HG03108 (cell line): ENCODE results near the gene ASAP3.
"Not testable (repeated sequence)": the region's sequence is repeated elsewhere in the genome, so short reads cannot be mapped to it uniquely, and the experiment has no call there.

ENCODE experiments used
- ATAC-seq: cut with Tn5 transposase; IDR thresholded peaks from one replicate; pipeline ENCODE4 v1.9.1; 2021; ENCODE audit warnings: moderate library complexity; ENCODE audit not compliant: unreplicated experiment

ASAP3 gene

DNA sequence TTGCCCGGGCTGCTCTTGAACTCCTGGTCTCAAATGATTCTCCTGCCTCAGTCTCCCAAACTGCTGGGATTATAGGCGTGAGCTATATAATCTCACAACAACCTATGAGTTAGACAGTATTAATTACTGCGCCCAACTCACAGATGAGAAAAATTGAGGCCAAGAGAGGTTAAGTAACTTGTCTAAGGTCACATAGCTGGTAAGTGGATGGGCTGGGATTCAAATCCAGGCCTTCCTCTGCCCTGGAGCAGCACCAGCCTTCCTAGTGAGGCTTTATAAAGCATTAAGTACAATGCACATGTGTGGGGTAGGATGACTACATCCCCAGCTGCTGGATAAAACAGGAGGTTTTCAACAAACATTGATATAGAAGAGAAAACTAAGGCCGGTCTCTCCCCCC is 31.9 kb upstream of the ASAP3 start:
- no peak for ATAC-seq

DNA sequence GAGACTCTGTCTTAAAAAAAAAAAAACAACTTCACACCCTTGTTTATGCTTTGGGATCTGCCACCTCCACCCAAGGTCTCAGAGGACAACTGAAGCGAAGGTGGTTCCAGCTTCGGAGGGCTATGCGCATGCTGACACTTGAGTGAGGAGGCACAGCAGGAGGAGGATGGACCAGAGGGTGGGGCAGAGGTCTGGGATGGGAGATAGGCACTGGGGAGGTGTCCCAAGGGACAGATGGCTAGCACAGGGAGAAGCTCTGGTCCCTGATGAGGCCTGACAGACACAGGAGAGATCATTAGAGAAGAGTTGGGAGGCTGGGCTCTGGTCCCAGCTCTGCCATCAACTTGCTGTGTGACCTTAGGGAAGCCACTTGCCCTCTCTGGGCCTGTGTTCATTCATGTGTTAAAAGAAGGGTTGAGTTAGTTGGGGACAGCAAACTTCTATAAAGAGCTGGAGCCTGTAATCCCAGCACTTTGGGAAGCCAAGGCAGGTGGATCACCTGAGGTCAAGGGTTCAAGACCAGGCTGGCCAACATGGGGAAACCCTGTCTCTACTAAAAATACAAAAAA is 30.2 kb upstream of the ASAP3 start:
- ATAC-seq, result no peak

DNA sequence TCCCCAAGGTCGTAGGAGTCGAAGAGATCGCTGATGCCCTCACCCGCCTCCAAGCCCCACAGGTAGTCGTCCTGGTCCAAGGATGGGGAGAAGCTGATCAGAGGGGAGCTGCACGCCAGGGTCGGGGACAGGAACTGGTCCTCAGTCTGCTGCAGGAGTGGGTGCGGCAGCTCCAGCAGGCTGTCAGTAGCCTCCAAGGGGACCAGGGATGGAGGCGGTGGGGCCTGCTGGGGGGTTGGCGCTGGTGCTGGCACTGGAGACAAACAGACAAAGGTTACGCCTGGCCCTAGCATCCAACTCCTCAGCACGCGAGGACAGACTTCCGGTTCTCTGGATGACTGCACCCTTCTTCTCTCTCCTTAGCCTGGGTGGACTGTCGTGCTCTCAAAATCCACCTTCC is 25.9 kb upstream of the ASAP3 start:
- ATAC-seq, result no peak

DNA sequence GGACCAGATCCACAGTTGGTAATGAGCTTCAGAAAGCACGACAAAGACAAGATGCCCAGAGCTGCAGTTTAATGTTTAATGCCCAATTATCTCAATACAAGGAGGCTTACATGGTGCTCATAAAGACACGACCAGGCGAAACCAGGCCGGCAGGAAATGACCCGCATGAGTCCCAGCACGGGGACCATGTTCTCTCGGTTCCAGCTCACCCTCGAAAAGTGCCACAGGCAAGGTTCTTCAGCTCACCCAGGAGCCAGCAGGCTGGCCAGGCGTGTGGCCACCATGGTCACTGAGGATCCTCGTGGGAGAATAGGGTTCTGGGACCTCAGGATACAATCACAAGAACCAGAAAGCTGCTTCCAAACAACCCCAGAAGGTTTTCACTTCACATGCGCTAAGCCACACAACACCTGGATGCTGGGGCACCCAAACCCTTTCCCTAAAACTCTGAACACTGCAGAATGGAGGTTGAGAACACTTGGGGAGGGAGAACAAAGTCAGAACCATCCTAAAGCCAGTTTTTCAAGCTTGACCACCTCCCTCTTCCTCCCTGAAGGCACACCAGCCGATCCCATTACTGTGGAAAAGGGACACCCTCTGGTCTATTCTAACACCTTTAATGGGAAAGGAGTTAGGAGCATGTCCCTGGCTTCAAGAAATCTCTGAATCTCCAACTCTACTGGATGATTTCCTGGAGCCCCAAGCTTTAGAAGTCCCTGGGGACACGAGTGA is 22.6 kb upstream of the ASAP3 start:
- ATAC-seq, result no peak

DNA sequence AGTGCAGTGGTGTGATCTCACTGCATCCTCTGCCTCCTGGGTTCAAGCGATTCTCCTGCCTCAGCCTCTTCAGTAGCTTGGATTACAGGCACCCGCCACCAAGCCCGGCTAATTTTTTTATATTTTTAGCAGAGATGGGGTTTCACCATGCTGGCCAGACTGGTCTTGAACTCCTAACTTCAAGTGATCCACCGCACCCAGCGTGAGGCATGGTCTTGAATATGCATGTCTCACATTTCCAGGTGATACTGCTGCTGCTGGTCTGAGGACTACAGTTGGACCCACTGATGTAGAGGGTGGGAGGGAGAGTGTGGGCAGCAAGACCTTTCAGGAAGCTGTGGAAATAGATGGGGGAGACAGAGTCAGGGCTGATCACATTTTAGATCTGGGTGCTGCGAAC is 21.9 kb upstream of the ASAP3 start:
- no peak for ATAC-seq

DNA sequence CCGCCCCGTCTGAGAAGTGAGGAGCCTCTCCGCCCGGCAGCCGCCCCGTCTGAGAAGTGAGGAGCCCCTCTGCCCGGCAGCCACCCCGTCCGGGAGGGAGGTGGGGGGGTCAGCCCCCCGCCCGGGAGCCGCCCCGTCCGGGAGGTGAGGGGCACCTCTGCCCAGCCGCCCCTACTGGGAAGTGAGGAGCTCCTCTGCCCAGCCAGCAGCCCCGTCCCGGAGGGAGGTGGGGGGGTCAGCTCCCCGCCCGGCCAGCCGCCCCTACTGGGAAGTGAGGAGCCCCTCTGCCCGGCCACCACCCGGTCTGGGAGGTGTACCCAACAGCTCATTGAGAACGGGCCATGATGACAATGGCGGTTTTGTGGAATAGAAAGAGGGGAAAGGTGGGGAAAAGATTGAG is 20.2 kb upstream of the ASAP3 start:
- ATAC-seq, result not testable (repeated sequence)

DNA sequence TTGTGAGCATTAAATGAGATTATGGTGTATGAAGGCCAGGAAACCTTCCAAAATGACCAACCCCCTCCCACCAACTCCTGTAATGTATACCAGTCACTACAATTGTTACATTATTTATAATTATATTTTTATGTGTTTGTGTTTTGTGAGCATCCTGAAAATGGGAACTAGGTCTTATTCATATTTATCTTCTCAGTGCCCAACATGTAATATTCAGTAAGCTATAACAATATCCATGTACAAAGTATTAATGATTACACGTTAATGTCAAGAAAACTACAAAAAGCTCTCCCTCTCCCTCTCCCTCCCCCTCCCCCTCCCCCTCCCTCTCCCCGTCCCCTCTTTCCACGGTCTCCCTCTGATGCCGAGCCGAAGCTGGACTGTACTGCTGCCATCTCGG is 19.0 kb upstream of the ASAP3 start:
- ATAC-seq, result no peak

DNA sequence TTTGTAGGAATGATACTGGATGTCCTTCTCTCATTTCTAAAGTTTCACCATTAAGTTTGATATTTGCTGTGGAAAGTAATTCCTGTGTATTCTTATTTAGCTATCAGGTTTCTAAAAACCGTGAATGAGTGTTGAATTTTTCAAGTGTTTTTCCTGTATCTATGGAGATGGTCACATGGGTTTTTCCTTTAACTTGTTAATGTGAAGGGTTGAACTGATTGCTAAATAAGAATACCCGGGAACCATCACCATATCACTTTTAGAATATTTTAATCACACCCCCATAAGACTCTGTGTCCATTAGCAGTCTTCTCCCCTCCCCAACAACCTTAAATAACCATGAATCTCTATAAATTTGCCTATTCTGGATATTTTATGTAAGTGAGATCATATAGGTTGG is 16.5 kb upstream of the ASAP3 start:
- ATAC-seq, result no peak

DNA sequence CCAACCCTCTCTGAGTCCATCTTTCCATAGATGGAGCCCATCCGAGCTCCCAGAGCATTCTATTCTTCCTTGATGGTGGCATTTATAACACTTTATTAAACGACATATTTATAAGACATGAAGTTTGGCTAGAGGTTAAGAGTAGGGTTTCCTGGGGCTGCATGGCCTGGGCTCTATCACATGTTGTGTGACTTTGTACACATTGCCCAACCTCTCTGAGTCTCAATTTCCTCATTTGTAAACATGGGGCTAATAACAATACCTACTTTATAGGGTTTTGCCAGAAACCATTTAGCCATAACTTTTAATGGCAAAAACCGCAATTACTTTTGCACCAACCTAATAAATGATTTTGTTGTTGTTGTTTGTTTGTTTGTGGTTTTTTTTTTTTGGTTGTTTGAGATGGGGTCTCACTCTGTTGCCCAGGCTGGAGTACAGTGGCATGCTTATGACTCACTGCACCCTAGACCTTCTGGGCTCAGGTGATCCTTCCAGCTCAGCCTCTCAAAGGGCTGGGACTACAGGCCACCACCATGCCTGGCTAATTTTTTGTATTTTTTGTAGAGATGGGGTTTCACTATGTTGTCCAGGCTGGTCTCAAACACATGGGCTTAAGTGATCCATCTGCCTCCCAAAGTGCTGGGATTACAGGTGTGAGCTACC is 13.9 kb upstream of the ASAP3 start:
- no peak for ATAC-seq

DNA sequence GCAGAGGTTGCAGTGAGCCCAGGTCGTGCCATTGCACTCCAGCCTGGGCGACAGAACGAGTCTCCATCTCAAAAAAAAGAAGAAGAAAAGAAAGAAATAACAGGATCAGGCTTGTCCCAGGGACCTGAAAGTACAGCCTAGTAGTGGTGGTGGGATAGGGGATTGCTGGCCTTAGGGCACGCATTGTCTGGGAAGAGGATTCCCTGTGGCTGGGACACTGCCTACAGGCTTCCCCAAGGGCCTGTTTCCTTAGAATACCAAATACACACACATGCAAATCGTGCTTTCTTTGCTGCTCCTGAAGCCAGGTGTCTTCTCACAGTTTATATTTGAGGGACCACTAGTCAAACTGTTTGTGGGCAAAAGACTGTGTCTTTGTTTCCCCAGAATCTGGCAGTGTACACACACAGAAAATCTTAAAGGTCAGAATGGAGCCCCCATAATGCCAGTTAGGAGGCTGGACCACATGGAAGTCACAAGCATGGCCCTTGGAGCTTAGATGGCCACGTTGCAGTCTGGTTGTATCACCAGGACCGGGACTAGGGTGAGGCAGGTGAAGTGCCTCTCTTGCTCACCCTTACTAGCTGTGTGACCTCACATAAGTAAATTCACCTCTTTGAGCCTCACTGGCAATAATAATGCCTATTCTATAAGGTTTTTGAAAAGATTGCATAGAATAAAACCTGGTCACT is 12.7 kb upstream of the ASAP3 start:
- ATAC-seq, result no peak

DNA sequence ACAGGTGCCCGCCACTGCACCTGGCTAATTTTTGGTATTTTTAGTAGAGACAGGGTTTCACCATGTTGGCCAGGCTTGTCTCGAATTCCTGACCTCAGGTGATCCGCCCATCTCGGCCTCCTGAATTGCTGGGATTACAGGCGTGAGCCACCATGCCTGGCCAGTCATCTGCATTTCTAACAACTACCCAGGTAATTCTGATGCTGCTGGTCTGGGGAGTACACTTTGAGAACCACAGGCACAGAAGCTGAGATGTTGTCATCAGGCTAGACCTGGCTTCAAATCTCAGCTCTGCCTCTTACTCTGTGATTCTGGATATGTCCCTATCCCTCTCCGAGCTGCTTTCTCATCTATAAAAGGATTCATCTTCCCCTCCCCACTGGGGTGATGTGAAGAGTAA is 10.9 kb upstream of the ASAP3 start:
- ATAC-seq, result not testable (repeated sequence)

DNA sequence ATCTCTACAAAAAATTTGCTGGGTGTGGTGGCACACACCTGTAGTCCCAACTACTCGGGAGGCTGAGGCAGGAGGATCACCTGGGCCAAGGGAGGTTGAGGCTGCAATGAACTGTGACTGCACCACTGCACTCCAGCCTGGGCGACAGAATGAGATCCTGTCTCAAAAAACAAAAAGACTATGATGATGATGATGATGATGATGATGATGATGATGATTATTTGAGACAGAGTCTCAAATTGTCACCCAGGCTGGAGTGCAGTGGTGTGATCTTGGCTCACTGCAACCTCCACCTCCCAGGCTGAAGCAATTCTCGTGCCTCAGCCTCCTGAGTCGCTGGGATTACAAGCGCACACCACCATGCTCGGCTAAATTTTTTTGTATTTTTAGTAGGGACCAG is 8.8 kb upstream of the ASAP3 start:
- ATAC-seq, result not testable (repeated sequence)

DNA sequence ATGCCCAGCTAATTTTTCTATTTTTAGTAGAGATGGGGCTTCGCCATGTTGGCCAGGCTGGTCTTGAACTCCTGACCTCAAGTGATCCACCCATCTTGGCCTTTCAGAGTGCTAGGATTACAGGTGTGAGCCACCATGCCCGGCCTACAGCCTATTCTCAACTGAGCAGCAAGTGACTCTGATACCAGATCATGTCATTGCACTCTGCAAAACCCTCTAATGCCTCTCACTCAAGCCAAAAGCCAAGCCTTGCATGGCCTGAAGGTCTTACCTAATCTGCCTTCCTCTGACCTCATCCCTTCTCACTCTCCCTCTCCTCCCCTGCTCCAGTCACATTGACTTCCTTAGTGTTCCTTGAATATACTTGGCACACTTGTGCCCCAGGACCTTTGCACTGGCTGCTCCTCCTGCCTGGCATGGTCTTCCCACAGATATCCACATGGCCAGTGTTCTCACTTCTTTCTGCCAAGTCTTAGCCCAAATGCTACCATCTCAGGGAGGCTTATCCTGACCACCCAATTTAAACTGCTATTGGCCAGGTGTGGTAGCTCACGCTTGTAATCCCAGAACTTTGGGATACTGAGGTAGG is 8.2 kb upstream of the ASAP3 start:
- ATAC-seq, result no peak

DNA sequence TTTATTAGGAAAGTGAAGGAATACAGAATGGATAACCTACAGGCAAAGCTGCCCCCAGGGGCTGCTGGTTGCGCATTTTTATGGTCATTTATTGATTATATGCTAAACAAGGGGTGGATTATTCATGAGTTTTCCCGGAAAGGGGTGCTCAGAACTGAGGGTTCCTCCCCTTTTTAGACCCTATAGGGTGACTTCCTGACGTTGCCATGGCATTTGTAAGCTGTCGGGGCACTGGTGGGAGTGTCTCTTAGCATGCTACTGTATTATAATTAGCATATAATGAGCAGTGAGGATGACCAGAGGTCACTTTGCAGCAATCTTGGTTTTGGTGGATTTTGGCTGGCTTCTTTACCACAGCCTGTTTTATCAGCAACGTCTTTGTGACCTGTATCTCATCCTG is 5.9 kb upstream of the ASAP3 start:
- ATAC-seq, result no peak

DNA sequence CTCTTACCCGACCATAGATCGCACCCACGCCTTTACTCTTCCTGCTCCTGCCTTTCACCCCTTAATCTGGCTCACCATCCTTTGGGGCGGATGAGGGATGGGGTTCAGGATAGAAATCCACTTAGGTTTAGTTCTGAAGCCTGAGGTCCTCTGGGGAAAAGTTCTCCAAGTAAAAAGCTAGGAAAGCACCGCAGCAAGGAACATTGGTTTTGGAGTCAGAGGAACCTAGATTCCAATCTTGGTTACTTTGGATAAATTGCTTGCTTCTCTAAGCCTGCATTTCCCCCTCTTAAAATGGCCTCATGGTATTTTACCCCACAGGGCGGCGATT is 988 bp upstream of the ASAP3 start:
- no peak for ATAC-seq

DNA sequence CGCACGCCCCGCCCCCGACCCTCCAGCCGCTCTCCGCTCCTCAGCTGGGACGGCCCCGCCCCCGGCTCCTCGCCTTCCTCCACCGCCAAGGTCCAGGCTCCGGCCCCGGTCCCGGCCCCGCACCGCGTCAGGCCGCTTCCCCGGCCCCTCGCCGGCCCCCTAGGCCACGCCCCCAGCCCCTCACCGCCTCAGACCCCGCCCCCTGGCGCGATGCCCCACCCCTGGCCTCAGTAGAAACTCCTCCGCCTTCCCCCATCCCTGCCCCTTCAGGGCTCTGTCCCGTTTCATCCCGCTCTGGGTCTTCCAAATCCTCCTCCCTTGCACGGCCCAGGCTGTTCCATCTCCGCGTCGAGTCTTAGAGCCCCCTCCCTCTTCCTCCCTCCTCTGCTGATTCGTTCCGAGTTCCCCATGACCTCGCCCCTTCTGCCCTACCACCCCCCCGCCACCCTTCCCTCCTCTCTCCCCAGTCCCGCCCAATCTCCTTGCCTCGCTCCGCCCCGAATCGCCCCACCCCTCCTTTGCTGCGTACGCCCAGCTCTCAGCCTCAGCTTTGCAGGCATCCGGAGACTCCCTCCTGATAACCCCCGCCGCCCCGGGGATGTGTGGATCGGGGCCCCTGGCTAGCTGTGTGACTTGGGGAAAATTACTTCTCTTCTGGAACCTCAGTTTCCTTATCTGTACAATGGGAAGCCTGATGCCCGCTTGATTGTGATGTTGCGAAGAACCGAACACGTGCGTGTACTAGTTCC is 448 bp upstream of the ASAP3 start:
- ATAC-seq, result no peak

DNA sequence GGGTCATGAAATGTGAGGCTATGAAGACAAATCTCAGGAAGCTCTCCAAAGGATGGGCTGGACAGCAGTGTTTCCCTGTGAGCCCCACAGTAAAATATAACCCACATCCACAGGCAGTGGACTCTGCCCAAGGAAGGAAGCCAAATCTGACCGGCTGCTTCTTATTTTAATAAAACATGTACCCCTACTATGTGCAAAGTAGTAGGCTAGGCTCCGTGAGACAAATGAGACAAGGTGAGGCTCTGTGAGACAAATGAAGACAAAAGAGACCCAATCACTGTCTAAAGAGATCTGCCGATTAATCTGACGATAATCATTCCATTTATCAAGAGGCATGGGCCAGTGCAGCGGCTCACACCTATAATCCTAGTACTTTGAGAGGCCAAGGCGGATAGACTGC is 2.1 kb downstream of the ASAP3 start:
- ATAC-seq, result no peak

DNA sequence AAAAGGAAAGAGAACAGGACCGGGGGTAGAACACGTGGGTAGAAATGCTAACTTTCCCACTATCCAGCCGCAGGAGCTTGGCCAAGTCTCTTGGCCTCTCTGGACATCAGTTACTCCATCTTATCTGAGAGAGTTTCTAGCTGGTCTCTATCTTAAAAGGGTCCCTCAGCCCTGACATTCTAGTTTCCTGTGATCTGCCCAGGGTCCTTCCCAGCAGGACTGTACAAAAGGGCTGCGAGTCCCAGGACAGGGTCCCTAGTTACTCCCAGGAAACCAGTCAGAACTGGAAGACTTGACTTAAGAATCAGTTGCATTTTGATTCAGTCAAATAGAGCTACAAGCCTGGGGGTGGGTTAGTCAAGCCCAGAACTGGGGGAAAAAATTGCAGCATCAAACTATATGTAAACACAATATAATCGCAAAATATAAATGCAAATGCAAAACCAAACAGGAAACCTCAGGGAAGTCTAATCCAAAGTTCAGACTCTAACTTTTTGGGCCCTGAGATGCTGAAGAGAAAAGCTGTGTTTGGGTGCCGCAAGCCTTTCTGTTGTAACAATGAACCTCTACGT is 2.9 kb downstream of the ASAP3 start:
- ATAC-seq, result no peak

DNA sequence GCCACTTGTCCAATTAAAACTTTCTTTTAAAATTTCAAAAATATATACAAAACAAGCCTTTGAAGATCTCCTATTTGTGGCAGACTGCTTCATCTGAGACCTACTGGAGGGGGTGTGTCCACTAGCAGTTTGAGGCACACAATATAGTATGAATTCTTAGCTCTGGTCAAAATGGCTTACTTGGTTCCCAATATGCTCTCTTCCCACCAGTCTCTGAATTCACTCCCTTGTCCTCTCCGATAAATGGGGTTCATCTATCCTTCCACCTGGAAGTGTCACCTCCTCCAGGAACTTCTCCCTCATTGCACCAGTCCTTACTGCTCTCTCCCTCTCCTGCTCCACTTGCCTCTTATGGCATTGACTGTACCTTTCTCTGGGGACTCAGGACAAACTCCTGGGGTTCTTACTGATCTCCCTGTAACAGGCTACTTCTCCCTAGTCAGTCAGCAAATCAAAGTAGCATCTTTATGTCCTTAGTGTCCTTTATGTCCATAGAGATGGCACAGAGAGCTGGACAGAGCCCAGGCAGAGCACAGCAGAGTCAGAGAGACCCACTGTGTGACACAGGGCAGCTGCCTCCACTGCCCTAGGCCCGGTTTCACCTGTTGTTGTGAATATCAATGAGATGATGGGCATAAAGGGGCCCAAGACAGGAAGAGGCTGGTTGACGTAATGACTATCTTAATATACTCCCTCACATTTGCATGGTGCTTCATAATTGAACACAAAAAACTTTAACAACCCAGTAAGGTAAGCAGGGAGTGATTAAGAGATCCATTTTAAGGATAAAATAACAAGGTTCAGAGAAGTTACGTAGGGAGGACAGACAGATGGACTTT is 3.6 kb downstream of the ASAP3 start:
- no peak for ATAC-seq

DNA sequence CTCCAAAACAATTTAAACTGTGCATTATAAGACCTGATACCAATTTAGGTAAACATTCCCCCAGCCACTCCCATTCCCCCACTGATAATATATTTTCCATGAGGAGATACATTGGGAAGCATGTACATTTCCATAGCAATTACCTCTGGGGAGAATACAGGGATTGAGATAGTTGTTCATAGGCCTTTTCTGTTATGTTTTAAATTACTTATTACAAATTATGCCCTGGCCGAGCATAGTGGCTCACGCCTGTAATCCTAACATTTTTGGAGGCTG is 4.4 kb downstream of the ASAP3 start:
- ATAC-seq, result no peak
